Lung (tissue), 12 donors: ENCODE data around the gene PCDHGC3. TPM values are rescaled to one million over a fixed set of nuclear protein-coding genes. Genes with fewer than 3 reads are reported as not detected.
A peak's percentile ranks its signal among the peaks of the same experiment; 100 is the strongest.

Source experiments
- ATAC-seq: fragments of 200-7000 bp; cut with Tn5 transposase; one replicate; pipeline ENCODE4 v1.9.1; 2020; ENCODE audit warnings: moderate number of reproducible peaks; ENCODE audit not compliant: insufficient read depth, low FRiP score
- DNase-seq, 3 donors: peaks; one replicate each; pipeline ENCODE4 v3.0.0-alpha.2; 2013 to 2017
- H3K27ac ChIP-seq, 2 donors: one replicate each; pipeline ENCODE4 v1.5.1; 2013; ENCODE audit warnings: mild to moderate bottlenecking in 2 of 2, moderate library complexity in 2 of 2, control low read depth in 1 of 2, inconsistent platforms in 1 of 2, low read depth in 1 of 2, low read length in 1 of 2
- H3K27me3 ChIP-seq, 3 donors: one replicate each; pipeline ENCODE4 v1.5.1; 2013; ENCODE audit warnings: low read length in 2 of 3; ENCODE audit not compliant: control insufficient read depth in 3 of 3, insufficient read depth in 3 of 3
- H3K36me3 ChIP-seq, 4 donors: one replicate each; pipeline ENCODE4 v1.5.1; 2013; ENCODE audit warnings: low read length in 4 of 4, mild to moderate bottlenecking in 1 of 4, moderate library complexity in 1 of 4; ENCODE audit not compliant: control insufficient read depth in 4 of 4, insufficient read depth in 4 of 4
- H3K4me1 ChIP-seq, 5 donors: one replicate each; pipeline ENCODE4 v1.5.1; 2013; ENCODE audit warnings: low read length in 5 of 5, mild to moderate bottlenecking in 2 of 5, moderate library complexity in 1 of 5; ENCODE audit not compliant: control insufficient read depth in 5 of 5, insufficient read depth in 5 of 5
- H3K4me3 ChIP-seq: one replicate; pipeline ENCODE4 v1.5.1; 2013; ENCODE audit warnings: mild to moderate bottlenecking, control low read depth, moderate library complexity
- H3K9ac ChIP-seq, 2 donors: one replicate each; pipeline ENCODE4 v1.5.1; 2013; ENCODE audit warnings: low read length in 2 of 2, control low read depth in 1 of 2; ENCODE audit not compliant: insufficient read depth in 1 of 2
- H3K9me3 ChIP-seq, 4 donors: one replicate each; pipeline ENCODE4 v1.5.1; 2013; ENCODE audit warnings: low read length in 3 of 4, mild to moderate bottlenecking in 1 of 4, moderate library complexity in 1 of 4; ENCODE audit not compliant: control insufficient read depth in 4 of 4, insufficient read depth in 3 of 4
- CTCF ChIP-seq: IDR thresholded peaks from 2 replicates; pipeline ENCODE4 v1.5.1; 2012; ENCODE audit warnings: mild to moderate bottlenecking; ENCODE audit errors: control extremely low read depth, extremely low read depth
- WGBS, 2 donors: extraction: QIAGEN DNeasy Blood & Tissue Kit; methylation state at CpG; one replicate each; pipeline ENCODE4 v1.1.7; 2013; 5-methylcytosine and 5-hydroxymethylcytosine counted together
- polyA plus RNA-seq, 2 donors: library from polyadenylated mRNA; stranded (reverse); fragments of 200-250 nt; gene quantifications; one replicate each; pipeline ENCODE4 v1.2.1, GENCODE V29; 2013
- total RNA-seq, 2 donors: library from RNA; depleted of rRNA in 1 of 2; stranded (reverse); fragments of >200 nt in 1 of 2; gene quantifications; one replicate each; pipeline ENCODE4 v1.2.1, GENCODE V29; 2014 to 2021
- donor health status: control.
- donor health status: control.
- donor health status: Bipolar disorder and iron deficiency.
- donor health status: healthy.
- donor health status: DM: yes; HTN: yes; CAD: no.

The PCDHGC3 gene
- total and polyA plus RNA-seq, 4 donors, result 44.8 to 116 (median 68.7) TPM

GRCh38 chr5:141519605-141520565, 44.1 kb downstream of the PCDHGC3 start:
- Histone ChIP-seq H3K9me3 (no peaks in the 10 kb centered on the region), H3K9ac (no peak overlapping the region), H3K36me3 (peaks cover 8 to 39% (median 10%) of the 10 kb centered on the region in 4 donors), H3K27me3 (no peaks in the 10 kb centered on the region), H3K4me3 (no peak overlapping the region), H3K27ac (peak overlapping the region; percentile 64 to 90), H3K4me1 (peaks cover 11 to 83% (median 25%) of the 10 kb centered on the region in 5 donors)
- ATAC-seq, result no peak
- WGBS, 2 donors, result 54 to 61% methylated on average over 3 of the region's 3 CpGs
- peak in 2 of 3 donors; percentile 46 to 74 for DNase-seq
- TF ChIP-seq CTCF, result no peak

- Histone ChIP-seq H3K27me3 (no peaks in the 10 kb centered on the region), H3K9ac (peak overlapping the region in 1 of 2 donors; percentile 78), H3K4me1 (peaks cover 8 to 89% (median 31%) of the 10 kb centered on the region in 5 donors), H3K9me3 (no peaks in the 10 kb centered on the region), H3K27ac (peak overlapping the region; percentile 61 to 90), H3K4me3 (no peak overlapping the region), H3K36me3 (peaks cover 8 to 36% (median 10%) of the 10 kb centered on the region in 4 donors)
- 40 to 46% methylated on average over 2 of the region's 2 CpGs for WGBS, 2 donors
- no peak for TF ChIP-seq CTCF
- DNase-seq (peak; percentile 71 to 96 (median 95)), ATAC-seq (peak; percentile 35)
These were observed 45.5 kb downstream of the PCDHGC3 start for GRCh38 chr5:141521244-141521781.

- H3K27ac ChIP-seq, result peak overlapping the region in 1 of 2 donors; percentile 90
- no peak for TF ChIP-seq CTCF
- no peak overlapping the region for H3K4me3 ChIP-seq
- no peaks in the 10 kb centered on the region for H3K27me3 ChIP-seq
- H3K36me3 ChIP-seq, result peaks cover 7 to 35% (median 13%) of the 10 kb centered on the region in 4 donors
- DNase-seq (no peak), ATAC-seq (no peak)
- no peaks in the 10 kb centered on the region for H3K9me3 ChIP-seq
- peak overlapping the region in 1 of 2 donors; percentile 69 for H3K9ac ChIP-seq
- 10 to 34% methylated on average over 2 of the region's 2 CpGs for WGBS, 2 donors
- H3K4me1 ChIP-seq, result peaks cover 8 to 91% (median 31%) of the 10 kb centered on the region in 5 donors
These were observed 46.5 kb downstream of the PCDHGC3 start for GRCh38 chr5:141522301-141522700.
